T-helper 22 cell (primary cell): ENCODE data around the gene SNX3.
"Not testable (repeated sequence)": the region's sequence is repeated elsewhere in the genome, so short reads cannot be mapped to it uniquely, and the experiment has no call there.

Source experiments
- DNase-seq: peaks from one replicate; pipeline ENCODE4 v3.0.0-alpha.2; 2020; ENCODE audit warnings: low read depth

The SNX3 gene

GRCh38 chr6:108260809-108261569 lies at the start of gene SNX3:
Gene SNX3, minus strand, starts transcription at chr6:108261040. Its CDS starts 119 bp downstream, at chr6:108260921.
- DNase-seq: peak; percentile 82

- DNase-seq: no peak
Measured at GRCh38 chr6:108309844-108310243, 49.0 kb upstream of the SNX3 start.

- not testable (repeated sequence) for DNase-seq
Measured at GRCh38 chr6:108308641-108309040, 47.8 kb upstream of the SNX3 start.

- DNase-seq: no peak
Measured at GRCh38 chr6:108304646-108305045, 43.8 kb upstream of the SNX3 start.

- no peak for DNase-seq
Measured at GRCh38 chr6:108302386-108302785, 41.5 kb upstream of the SNX3 start.

- no peak for DNase-seq
Measured at GRCh38 chr6:108295676-108296075, 34.8 kb upstream of the SNX3 start.

- DNase-seq: peak; percentile 78
Measured at GRCh38 chr6:108294727-108295625, 34.1 kb upstream of the SNX3 start, which contains the start of gene AFG1L. Gene AFG1L, plus strand, starts transcription at chr6:108295054. Its CDS starts 26 bp downstream, at chr6:108295080.

- no peak for DNase-seq
Measured at GRCh38 chr6:108294297-108294726, 33.5 kb upstream of the SNX3 start.

- no peak for DNase-seq
Measured at GRCh38 chr6:108293527-108294296, 32.9 kb upstream of the SNX3 start.

GRCh38 chr6:108292561-108292960 lies 31.7 kb upstream of the SNX3 start:
- DNase-seq: not testable (repeated sequence)

- no peak for DNase-seq
Measured at GRCh38 chr6:108291091-108291490, 30.3 kb upstream of the SNX3 start.

- no peak for DNase-seq
Measured at GRCh38 chr6:108288742-108289141, 27.9 kb upstream of the SNX3 start.

GRCh38 chr6:108287373-108287772 lies 26.5 kb upstream of the SNX3 start:
- no peak for DNase-seq

GRCh38 chr6:108286366-108286765 lies 25.5 kb upstream of the SNX3 start:
- no peak for DNase-seq

- no peak for DNase-seq
Measured at GRCh38 chr6:108285381-108285780, 24.5 kb upstream of the SNX3 start.

GRCh38 chr6:108277831-108278230 lies 17.0 kb upstream of the SNX3 start:
- DNase-seq: no peak

GRCh38 chr6:108277295-108277694 lies 16.5 kb upstream of the SNX3 start:
- no peak for DNase-seq

- DNase-seq: no peak
Measured at GRCh38 chr6:108275976-108276375, 15.1 kb upstream of the SNX3 start.

- DNase-seq: no peak
Measured at GRCh38 chr6:108274546-108274945, 13.7 kb upstream of the SNX3 start.

- not testable (repeated sequence) for DNase-seq
Measured at GRCh38 chr6:108269955-108270354, 9.1 kb upstream of the SNX3 start.

GRCh38 chr6:108268845-108269244 lies 8.0 kb upstream of the SNX3 start:
- no peak for DNase-seq

- DNase-seq: no peak
Measured at GRCh38 chr6:108263371-108263770, 2.5 kb upstream of the SNX3 start.
